Panc1 (cell line): ENCODE data around the gene SETD6. TPM values are rescaled to one million over a fixed set of nuclear protein-coding genes. Genes with fewer than 3 reads are reported as not detected.

Source experiments
- ATAC-seq: fragments of 200-7000 bp; cut with Tn5 transposase; 2 replicates; pipeline ENCODE4 v1.9.1; 2020; ENCODE audit warnings: mild to moderate bottlenecking, moderate library complexity
- BruUV-seq: library from RNA; stranded (reverse); fragments of 400-500 nt; replicated peaks from 2 replicates; lab custom pipeline; 2021; lab: Mats Ljungman, UMichigan
- CTCF ChIA-PET: fragments of 300-600 bp; sonication (Branson Sonifier 250); formaldehyde crosslinking; loops from one replicate; lab custom pipeline; 2022; ENCODE audit warnings: antibody characterized with exemption; lab: Charles Lee
- POLR2A ChIA-PET: fragments of 300-600 bp; sonication (Branson Sonifier 250); formaldehyde crosslinking; loops from one replicate; lab custom pipeline; 2022; ENCODE audit warnings: antibody characterized with exemption; lab: Charles Lee
- DNase-seq: peaks from one replicate; pipeline ENCODE4 v3.0.0-alpha.2; 2010; ENCODE audit warnings: low read depth, low spot score
- H3K27ac ChIP-seq: 2 replicates; pipeline ENCODE4 v1.5.1; 2011; ENCODE audit warnings: mild to moderate bottlenecking, low read length, inconsistent platforms
- H3K27me3 ChIP-seq: fragments of 200-500 bp; sonication (Bioruptor generic); 2 replicates; pipeline ENCODE4 v1.6.0; 2014; ENCODE audit warnings: low read length, inconsistent platforms; ENCODE audit not compliant: control insufficient read depth, insufficient read depth
- H3K36me3 ChIP-seq: fragments of 200-500 bp; sonication (Bioruptor generic); 2 replicates; pipeline ENCODE4 v1.5.1; 2014; ENCODE audit warnings: inconsistent platforms, mild to moderate bottlenecking, low read length, moderate library complexity; ENCODE audit not compliant: control insufficient read depth, insufficient read depth
- H3K4me1 ChIP-seq: 2 replicates; pipeline ENCODE4 v1.5.1; 2011; ENCODE audit warnings: inconsistent platforms, mild to moderate bottlenecking, low read length, moderate library complexity; ENCODE audit not compliant: control insufficient read depth, insufficient read depth
- H3K4me3 ChIP-seq, 2 experiments: 2 replicates each; pipeline ENCODE4 v1.5.1; 2011 to 2012; ENCODE audit warnings: low read depth in 2 of 2, low read length in 2 of 2, mild to moderate bottlenecking in 2 of 2, inconsistent platforms in 1 of 2, moderate library complexity in 1 of 2
- H3K9me3 ChIP-seq: fragments of 200-500 bp; sonication (Bioruptor generic); 2 replicates; pipeline ENCODE4 v1.5.1; 2014; ENCODE audit warnings: low read depth, mild to moderate bottlenecking, inconsistent platforms, low read length, moderate library complexity; ENCODE audit not compliant: control insufficient read depth, insufficient read depth
- POLR2AphosphoS5 ChIP-seq: IDR thresholded peaks from 2 replicates; pipeline ENCODE4 v1.6.1; 2012; ENCODE audit warnings: mild to moderate bottlenecking, low read depth, low read length, moderate library complexity
- REST ChIP-seq, 2 experiments: IDR thresholded peaks; 2 replicates each; pipeline ENCODE4 v1.6.1; 2011 to 2012; ENCODE audit warnings: low read depth in 2 of 2, control low read depth in 1 of 2, low read length in 1 of 2, mild to moderate bottlenecking in 1 of 2, moderate library complexity in 1 of 2; ENCODE audit not compliant: insufficient read depth in 1 of 2
- SIN3A ChIP-seq: IDR thresholded peaks from 2 replicates; pipeline ENCODE4 v1.6.1; 2012; ENCODE audit warnings: low read depth, mild to moderate bottlenecking, low read length, moderate library complexity, borderline replicate concordance; ENCODE audit not compliant: insufficient read depth
- TCF7L2 ChIP-seq: IDR thresholded peaks from 2 replicates; pipeline ENCODE4 v1.6.1; 2011; ENCODE audit warnings: mild to moderate bottlenecking, low read depth, low read length, inconsistent platforms
- in situ Hi-C: cut with HindIII; loops from 2 replicates; pipeline ENCODE4 v1.10.0; 2016; ENCODE audit warnings: low sequenced_read_pairs, low pct_unique_long_range_greater_than_20kb
- intact Hi-C: fragments of 100-400 bp; cut with micrococcal nuclease; formaldehyde crosslinking; loops from one replicate; pipeline ENCODE4 v1.10.0; 2022; ENCODE audit not compliant: unreplicated experiment
- total RNA-seq: library from RNA; stranded (reverse); gene quantifications from one replicate; pipeline ENCODE4 v1.2.1, GENCODE V29; 2021; ENCODE audit not compliant: unreplicated experiment
- TF ChIP-seq, protein P1 (sequence below): fragments of 450-650 bp; IDR thresholded peaks from 2 replicates; pipeline ENCODE4 v1.5.1; 2017; ENCODE audit warnings: mild to moderate bottlenecking

Gene SETD6
- total RNA-seq, 1 experiment from 2014 or later = 28.3 TPM

DNA sequence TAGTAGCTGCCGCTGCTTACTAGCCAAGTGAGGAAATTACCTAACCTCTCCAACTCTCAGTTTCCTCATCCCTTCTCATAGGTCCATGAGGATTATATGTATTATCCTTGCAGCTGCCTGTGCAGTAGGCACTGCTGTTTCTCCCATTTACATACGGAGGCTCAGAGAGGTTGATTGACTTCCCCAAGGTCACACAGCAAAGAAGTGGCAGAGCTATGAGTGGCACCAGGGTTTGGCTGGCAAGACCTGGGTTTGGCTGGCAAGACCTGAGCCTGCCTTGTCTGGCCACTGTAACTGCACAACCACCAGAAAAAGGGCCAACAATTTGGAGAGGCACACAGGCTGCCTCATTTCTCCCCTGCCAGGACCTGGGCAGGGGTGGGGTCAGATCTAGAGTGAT is 17.8 kb upstream of the SETD6 start:
- CTCF ChIA-PET = no interaction called here
- intact Hi-C loops = no loop called here
- in situ Hi-C loops = no loop called here

GRCh38 chr16:58497935-58498334 is 17.4 kb upstream of the SETD6 start:
- Histone ChIP-seq H3K9me3 (no peaks in the 10 kb centered on the region), H3K4me3 (no peak overlapping the region), H3K27me3 (no peaks in the 10 kb centered on the region), H3K27ac (no peak overlapping the region), H3K4me1 (no peaks in the 10 kb centered on the region), H3K36me3 (no peaks in the 10 kb centered on the region)
- DNase-seq = no peak
- TF ChIP-seq, protein P1, sequence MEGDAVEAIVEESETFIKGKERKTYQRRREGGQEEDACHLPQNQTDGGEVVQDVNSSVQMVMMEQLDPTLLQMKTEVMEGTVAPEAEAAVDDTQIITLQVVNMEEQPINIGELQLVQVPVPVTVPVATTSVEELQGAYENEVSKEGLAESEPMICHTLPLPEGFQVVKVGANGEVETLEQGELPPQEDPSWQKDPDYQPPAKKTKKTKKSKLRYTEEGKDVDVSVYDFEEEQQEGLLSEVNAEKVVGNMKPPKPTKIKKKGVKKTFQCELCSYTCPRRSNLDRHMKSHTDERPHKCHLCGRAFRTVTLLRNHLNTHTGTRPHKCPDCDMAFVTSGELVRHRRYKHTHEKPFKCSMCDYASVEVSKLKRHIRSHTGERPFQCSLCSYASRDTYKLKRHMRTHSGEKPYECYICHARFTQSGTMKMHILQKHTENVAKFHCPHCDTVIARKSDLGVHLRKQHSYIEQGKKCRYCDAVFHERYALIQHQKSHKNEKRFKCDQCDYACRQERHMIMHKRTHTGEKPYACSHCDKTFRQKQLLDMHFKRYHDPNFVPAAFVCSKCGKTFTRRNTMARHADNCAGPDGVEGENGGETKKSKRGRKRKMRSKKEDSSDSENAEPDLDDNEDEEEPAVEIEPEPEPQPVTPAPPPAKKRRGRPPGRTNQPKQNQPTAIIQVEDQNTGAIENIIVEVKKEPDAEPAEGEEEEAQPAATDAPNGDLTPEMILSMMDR = no peak
- no peak for TF ChIP-seq POLR2AphosphoS5
- in situ Hi-C loops = no loop called here
- intact Hi-C loops = no loop called here
- BruUV-seq = no TSS peak
- CTCF ChIA-PET = no interaction called here
- POLR2A ChIA-PET = no interaction called here
- ATAC-seq = no peak

More for the DNA sequence above, 17.8 kb upstream of the SETD6 start:
- BruUV-seq = no TSS peak
- H3K36me3 ChIP-seq = no peaks in the 10 kb centered on the region
- POLR2A ChIA-PET = no interaction called here
- H3K4me3 ChIP-seq = no peak overlapping the region
- no peak overlapping the region for H3K27ac ChIP-seq
- ATAC-seq (no peak), DNase-seq (no peak)
- H3K27me3 ChIP-seq = no peaks in the 10 kb centered on the region
- H3K4me1 ChIP-seq = no peaks in the 10 kb centered on the region
- no peaks in the 10 kb centered on the region for H3K9me3 ChIP-seq
- TF ChIP-seq TCF7L2 = no peak
- no peak for TF ChIP-seq REST (IDR thresholded peaks at IDR 0.05; ENCODE audit: insufficient read depth in 1 of 2, low read depth in 2 of 2, low read length in 1 of 2)
- no peak for TF ChIP-seq POLR2AphosphoS5
- TF ChIP-seq SIN3A = no peak
- TF ChIP-seq, protein P1 = no peak
